Endothelial cell of umbilical vein (primary cell): ENCODE measurements around the gene COG2. TPM values are rescaled to one million over a fixed set of nuclear protein-coding genes. Genes with fewer than 3 reads are reported as not detected.

Source experiments
- BruUV-seq: library from RNA; stranded (reverse); fragments of 400-500 nt; replicated peaks from 2 replicates; lab custom pipeline; 2021; lab: Mats Ljungman, UMichigan
- CTCF ChIA-PET: fragments of 300-600, 350-600 bp; sonication (Branson Sonifier 250); formaldehyde crosslinking; loops from one replicate; lab custom pipeline; 2021; ENCODE audit warnings: antibody characterized with exemption, inconsistent platforms; lab: Charles Lee
- POLR2A ChIA-PET: fragments of 300-600, 350-600 bp; sonication (Branson Sonifier 250); formaldehyde crosslinking; loops from one replicate; lab custom pipeline; 2021; ENCODE audit warnings: antibody characterized with exemption, inconsistent platforms; lab: Charles Lee
- DNase-seq: peaks from one replicate; pipeline ENCODE4 v3.0.0-alpha.2; 2011; ENCODE audit warnings: low read depth, low spot score
- FAIRE-seq: peaks from 2 replicates; lab custom pipeline; 2011; peaks lifted over from hg19 to GRCh38; lab: Jason Lieb, UNC
- H2AFZ ChIP-seq: 2 replicates; pipeline ENCODE4 v1.6.0; 2012; ENCODE audit warnings: low read depth, low read length, control low read depth, inconsistent platforms
- H3K27ac ChIP-seq: 2 replicates; pipeline ENCODE4 v1.5.1; 2011; ENCODE audit warnings: low read depth, mild to moderate bottlenecking, control low read depth, low read length, moderate library complexity; ENCODE audit not compliant: insufficient read depth
- H3K27me3 ChIP-seq, 2 experiments: 2 replicates each; pipeline versions ENCODE4 v1.6.0 to v1.6.1; 2011; ENCODE audit warnings: low read length in 2 of 2, mixed read lengths in 1 of 2; ENCODE audit not compliant: control insufficient read depth in 2 of 2, insufficient read depth in 2 of 2
- H3K36me3 ChIP-seq, 2 experiments: 2 replicates in 1 of 2; 3 replicates in 1 of 2; pipeline ENCODE4 v1.5.1; 2011; ENCODE audit warnings: low read length in 2 of 2, mild to moderate bottlenecking in 1 of 2, moderate library complexity in 1 of 2; ENCODE audit not compliant: control insufficient read depth in 2 of 2, insufficient read depth in 2 of 2; ENCODE audit errors: extremely low read depth in 1 of 2
- H3K4me1 ChIP-seq: 3 replicates; pipeline ENCODE4 v1.5.1; 2011; ENCODE audit warnings: mild to moderate bottlenecking, low read length; ENCODE audit not compliant: control insufficient read depth, insufficient read depth; ENCODE audit errors: extremely low read depth
- H3K4me2 ChIP-seq: 2 replicates; pipeline ENCODE4 v1.6.1; 2011; ENCODE audit warnings: low read length, control low read depth, mixed read lengths; ENCODE audit not compliant: insufficient read depth
- H3K4me3 ChIP-seq, 3 experiments: fragments of 200-600 bp in 1 of 3; sonication (generic), shearing (Covaris generic) in 1 of 3; replicated peaks in 1 of 3; 2 replicates each; pipeline ENCODE4 v1.5.1; 2011 to 2016; ENCODE audit warnings: control low read depth in 3 of 3, low read length in 3 of 3, mild to moderate bottlenecking in 2 of 3, inconsistent platforms in 1 of 3, low read depth in 1 of 3, moderate library complexity in 1 of 3; ENCODE audit not compliant: insufficient read depth in 1 of 3
- H3K79me2 ChIP-seq: 2 replicates; pipeline ENCODE4 v1.6.0; 2012; ENCODE audit warnings: low read length, inconsistent platforms; ENCODE audit not compliant: control insufficient read depth, insufficient read depth
- H3K9ac ChIP-seq: replicated peaks from 2 replicates; pipeline ENCODE3; 2011; ENCODE audit warnings: low read length, control low read depth; ENCODE audit not compliant: insufficient read depth; ENCODE audit errors: extremely low read depth
- H3K9me1 ChIP-seq: replicated peaks from 3 replicates; pipeline ENCODE4 v1.6.0; 2011; ENCODE audit warnings: mild to moderate bottlenecking, low read length; ENCODE audit not compliant: control insufficient read depth, insufficient read depth; ENCODE audit errors: extremely low read depth
- H3K9me3 ChIP-seq: replicated peaks from 2 replicates; pipeline ENCODE4 v1.5.1; 2012; ENCODE audit warnings: low read length, inconsistent platforms; ENCODE audit not compliant: control insufficient read depth, insufficient read depth
- H4K20me1 ChIP-seq: replicated peaks from 2 replicates; pipeline ENCODE3; 2011; ENCODE audit warnings: mild to moderate bottlenecking, low read length; ENCODE audit not compliant: control insufficient read depth, insufficient read depth; ENCODE audit errors: extremely low read depth
- EZH2 ChIP-seq: IDR thresholded peaks from 2 replicates; pipeline ENCODE4 v1.6.1; 2012; ENCODE audit warnings: borderline replicate concordance, low read depth, mild to moderate bottlenecking, moderate library complexity, low read length, inconsistent platforms; ENCODE audit not compliant: severe bottlenecking
- FOS ChIP-seq: IDR thresholded peaks from 2 replicates; pipeline ENCODE4 v1.6.1; 2011; ENCODE audit warnings: mild to moderate bottlenecking, low read length, moderate library complexity, borderline replicate concordance; ENCODE audit not compliant: insufficient read depth
- GATA2 ChIP-seq: IDR thresholded peaks from 2 replicates; pipeline ENCODE4 v1.7.0; 2011; ENCODE audit warnings: low read depth, mild to moderate bottlenecking, moderate library complexity, mixed read lengths, low read length; ENCODE audit not compliant: insufficient read length, insufficient read depth
- JUN ChIP-seq: IDR thresholded peaks from 2 replicates; pipeline ENCODE4 v1.6.1; 2011; ENCODE audit warnings: borderline replicate concordance, low read depth; ENCODE audit not compliant: insufficient read length, insufficient read depth
- MYC ChIP-seq: IDR thresholded peaks from one replicate; pipeline ENCODE4 v1.6.1; 2011; ENCODE audit warnings: mild to moderate bottlenecking, low read depth, low read length
- POLR2A ChIP-seq: IDR thresholded peaks from 2 replicates; pipeline ENCODE4 v1.6.1; 2012; ENCODE audit warnings: low read depth, mild to moderate bottlenecking, control low read depth, low read length
- POLR2AphosphoS5 ChIP-seq: IDR thresholded peaks from 2 replicates; pipeline ENCODE4 v1.6.1; 2012; ENCODE audit warnings: low read depth, mild to moderate bottlenecking, control low read depth, low read length, moderate library complexity; ENCODE audit not compliant: insufficient read depth
- dilution Hi-C: fragments of 300-500 bp; cut with MboI; formaldehyde crosslinking; loops from one replicate; pipeline ENCODE4 v1.15.0; 2019; ENCODE audit warnings: low sequenced_read_pairs; ENCODE audit not compliant: extremely low pct_ligation_motif_present
- intact Hi-C: fragments of 100-400 bp; cut with micrococcal nuclease; formaldehyde crosslinking; loops from one replicate; pipeline ENCODE4 v1.10.0; 2022
- polyA plus RNA-seq, 4 experiments: library from polyadenylated mRNA; depleted of rRNA in 3 of 4; stranded (reverse) in 3 of 4; unstranded in 1 of 4; fragments of >200 nt; gene quantifications; 2 replicates each; pipeline versions ENCODE4 v1.2.1 to v1.2.3, GENCODE V29; 2011 to 2012; ENCODE audit warnings: missing spikeins in 1 of 4
- total RNA-seq: library from RNA; stranded (reverse); gene quantifications from 2 replicates; pipeline ENCODE4 v1.2.3, GENCODE V29; 2021
- TF ChIP-seq, protein P1 (sequence below): IDR thresholded peaks from 2 replicates; pipeline ENCODE4 v1.6.1; 2011; ENCODE audit not compliant: insufficient read depth, insufficient read length
- TF ChIP-seq, protein P2 (sequence below), 2 donors: IDR thresholded peaks; 1 replicate in 1 of 2; 2 replicates in 1 of 2; pipeline ENCODE4 v1.5.1; 2011; ENCODE audit warnings: low read length in 2 of 2, mild to moderate bottlenecking in 2 of 2, moderate library complexity in 2 of 2, control low read depth in 1 of 2, inconsistent platforms in 1 of 2, low read depth in 1 of 2; ENCODE audit not compliant: insufficient read depth in 1 of 2; ENCODE audit errors: extremely low read depth in 1 of 2

The COG2 gene
- total and polyA plus RNA-seq, 2 donors (not counting 3 experiments of a cell fraction or from before 2014, with no cell fraction given), result 7.6 to 24.2 TPM

DNA sequence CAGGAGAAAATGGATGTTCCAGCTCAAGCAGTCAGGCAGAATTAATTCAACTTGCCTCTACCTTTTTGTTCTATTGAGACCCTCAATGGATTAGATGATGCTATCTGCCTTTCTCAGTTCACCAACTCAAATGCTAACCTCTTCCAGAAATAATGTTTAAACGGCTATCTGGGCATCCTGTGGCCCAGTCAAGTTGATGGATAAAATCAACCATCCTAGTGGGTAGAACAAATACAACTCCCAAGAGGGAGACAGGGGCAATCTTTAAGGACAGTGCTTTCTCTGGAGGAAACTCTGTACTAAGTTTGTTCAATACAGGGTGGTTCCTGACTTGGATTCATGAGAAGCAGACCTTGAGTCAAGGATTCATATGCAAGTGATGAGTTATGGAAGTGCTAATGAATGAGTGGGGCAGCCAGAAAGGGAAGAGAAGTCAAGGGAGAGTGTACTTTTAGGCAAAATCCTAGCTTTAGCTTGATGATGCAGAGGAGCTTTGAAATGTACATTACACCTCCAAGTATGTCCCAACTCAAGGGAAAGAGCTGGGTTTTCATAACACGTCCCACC lies 49.4 kb upstream of the COG2 start:
- BruUV-seq, result no TSS peak
- H3K9ac ChIP-seq, result no peak overlapping the region
- no peak overlapping the region for H3K4me3 ChIP-seq
- H3K36me3 ChIP-seq, result no peaks in the 10 kb centered on the region
- no peaks in the 10 kb centered on the region for H3K79me2 ChIP-seq
- intact Hi-C loops, result no loop called here
- no peaks in the 10 kb centered on the region for H3K4me1 ChIP-seq
- H4K20me1 ChIP-seq, result no peaks in the 10 kb centered on the region
- ChIA-PET CTCF (no interaction called here), POLR2A (no interaction called here)
- H3K4me2 ChIP-seq, result no peak overlapping the region
- FAIRE-seq (no peak), DNase-seq (no peak)
- no peaks in the 10 kb centered on the region for H3K9me3 ChIP-seq
- H2AFZ ChIP-seq, result no peak overlapping the region
- no peaks in the 10 kb centered on the region for H3K27me3 ChIP-seq
- H3K27ac ChIP-seq, result no peak overlapping the region
- dilution Hi-C loops, result no loop called here
- H3K9me1 ChIP-seq, result no peaks in the 10 kb centered on the region
- TF ChIP-seq POLR2AphosphoS5 (no peak), EZH2 (no peak), GATA2 (no peak), MYC (no peak)

DNA sequence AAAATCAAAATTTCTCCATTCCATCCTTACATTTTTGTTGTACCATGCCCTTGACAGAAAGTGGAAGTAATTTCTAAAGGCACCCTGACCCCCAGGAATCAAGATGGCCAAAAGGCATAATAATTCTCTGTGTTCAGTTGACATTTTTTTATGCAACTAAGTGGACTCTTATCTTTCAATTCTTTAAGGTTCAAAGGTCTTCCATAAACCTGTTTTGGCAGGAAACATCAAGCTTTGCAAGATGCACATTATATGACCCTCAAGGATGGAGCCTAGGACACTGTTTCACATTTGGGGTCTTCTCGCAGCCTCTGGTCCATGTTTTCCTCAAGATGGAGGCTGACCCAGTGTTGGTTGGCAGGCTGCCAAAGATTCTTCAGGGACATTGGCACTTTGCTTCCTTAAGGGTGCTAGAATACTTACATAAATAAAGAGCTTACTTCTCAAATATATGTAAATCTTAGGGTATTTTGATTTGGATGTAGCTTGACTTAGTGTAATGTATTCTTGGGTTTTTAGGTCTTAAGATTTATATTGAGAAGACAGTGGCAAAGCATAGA lies 48.0 kb upstream of the COG2 start:
- Histone ChIP-seq H3K36me3 (no peaks in the 10 kb centered on the region), H4K20me1 (no peaks in the 10 kb centered on the region), H3K9ac (no peak overlapping the region), H3K27ac (no peak overlapping the region), H3K9me1 (no peaks in the 10 kb centered on the region), H2AFZ (no peak overlapping the region), H3K27me3 (no peaks in the 10 kb centered on the region), H3K9me3 (no peaks in the 10 kb centered on the region), H3K4me1 (no peaks in the 10 kb centered on the region), H3K4me3 (no peak overlapping the region), H3K79me2 (no peaks in the 10 kb centered on the region), H3K4me2 (no peak overlapping the region)
- POLR2A ChIA-PET, result no interaction called here
- no peak for DNase-seq
- intact Hi-C loops, result no loop called here
- no peak for TF ChIP-seq EZH2
- TF ChIP-seq, protein P1, sequence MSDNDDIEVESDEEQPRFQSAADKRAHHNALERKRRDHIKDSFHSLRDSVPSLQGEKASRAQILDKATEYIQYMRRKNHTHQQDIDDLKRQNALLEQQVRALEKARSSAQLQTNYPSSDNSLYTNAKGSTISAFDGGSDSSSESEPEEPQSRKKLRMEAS, result no peak
- TF ChIP-seq MYC, result no peak
- TF ChIP-seq POLR2AphosphoS5, result no peak
- TF ChIP-seq, protein P2, sequence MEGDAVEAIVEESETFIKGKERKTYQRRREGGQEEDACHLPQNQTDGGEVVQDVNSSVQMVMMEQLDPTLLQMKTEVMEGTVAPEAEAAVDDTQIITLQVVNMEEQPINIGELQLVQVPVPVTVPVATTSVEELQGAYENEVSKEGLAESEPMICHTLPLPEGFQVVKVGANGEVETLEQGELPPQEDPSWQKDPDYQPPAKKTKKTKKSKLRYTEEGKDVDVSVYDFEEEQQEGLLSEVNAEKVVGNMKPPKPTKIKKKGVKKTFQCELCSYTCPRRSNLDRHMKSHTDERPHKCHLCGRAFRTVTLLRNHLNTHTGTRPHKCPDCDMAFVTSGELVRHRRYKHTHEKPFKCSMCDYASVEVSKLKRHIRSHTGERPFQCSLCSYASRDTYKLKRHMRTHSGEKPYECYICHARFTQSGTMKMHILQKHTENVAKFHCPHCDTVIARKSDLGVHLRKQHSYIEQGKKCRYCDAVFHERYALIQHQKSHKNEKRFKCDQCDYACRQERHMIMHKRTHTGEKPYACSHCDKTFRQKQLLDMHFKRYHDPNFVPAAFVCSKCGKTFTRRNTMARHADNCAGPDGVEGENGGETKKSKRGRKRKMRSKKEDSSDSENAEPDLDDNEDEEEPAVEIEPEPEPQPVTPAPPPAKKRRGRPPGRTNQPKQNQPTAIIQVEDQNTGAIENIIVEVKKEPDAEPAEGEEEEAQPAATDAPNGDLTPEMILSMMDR (IDR thresholded peaks at IDR 0.05; ENCODE audit: extremely low read depth in 1 of 2, insufficient read depth in 1 of 2, low read depth in 1 of 2, low read length in 2 of 2), result no peak
- TF ChIP-seq JUN, result no peak
- TF ChIP-seq GATA2, result no peak
- no peak for TF ChIP-seq POLR2A
- TF ChIP-seq FOS, result no peak
- no peak for FAIRE-seq
- dilution Hi-C loops, result no loop called here
- no TSS peak for BruUV-seq
- CTCF ChIA-PET, result no interaction called here
